Activated CD4-positive, alpha-beta T cell treated with anti-CD3 and anti-CD28 coated beads, Interleukin-2, amount 50 U/mL, for 48 hours (primary cell): ENCODE data around the gene ZXDC.

Experiments
- DNase-seq, 2 experiments: peaks; one replicate each; pipeline ENCODE4 v3.0.0-alpha.2; 2020

Gene ZXDC

DNA sequence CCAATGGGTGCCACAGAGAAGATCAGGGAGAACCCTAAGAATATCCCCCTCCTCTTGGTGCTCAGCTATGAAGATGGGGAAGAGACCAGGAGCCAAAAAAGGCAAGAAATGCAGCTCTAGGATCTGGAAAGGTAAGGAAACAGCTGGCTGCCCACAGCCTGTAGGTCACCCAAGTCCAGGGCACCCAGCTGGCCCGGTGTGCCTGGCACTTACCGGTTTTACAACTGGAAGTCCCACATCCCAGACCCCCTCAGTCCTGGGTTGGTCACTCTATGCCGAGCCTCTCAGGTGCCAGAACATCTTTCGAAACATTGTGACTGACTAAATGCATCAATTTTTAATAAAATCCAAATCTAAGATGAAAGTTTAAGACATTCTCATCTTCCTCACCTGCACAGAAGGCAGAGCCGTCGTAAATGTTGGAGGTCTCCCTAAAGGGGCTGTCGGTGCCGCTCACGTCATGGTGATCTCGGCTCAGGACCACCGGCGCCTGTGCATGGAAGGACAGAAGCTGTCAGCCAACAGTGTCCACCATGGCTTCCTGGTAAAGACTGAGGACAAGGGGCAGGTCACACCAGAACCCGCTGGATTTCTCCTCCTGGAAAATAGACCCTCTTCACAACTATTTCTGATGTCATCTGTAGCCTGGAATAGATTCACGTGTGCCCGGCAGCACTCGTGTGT is 13.3 kb upstream of the ZXDC start:
- DNase-seq: no peak

DNA sequence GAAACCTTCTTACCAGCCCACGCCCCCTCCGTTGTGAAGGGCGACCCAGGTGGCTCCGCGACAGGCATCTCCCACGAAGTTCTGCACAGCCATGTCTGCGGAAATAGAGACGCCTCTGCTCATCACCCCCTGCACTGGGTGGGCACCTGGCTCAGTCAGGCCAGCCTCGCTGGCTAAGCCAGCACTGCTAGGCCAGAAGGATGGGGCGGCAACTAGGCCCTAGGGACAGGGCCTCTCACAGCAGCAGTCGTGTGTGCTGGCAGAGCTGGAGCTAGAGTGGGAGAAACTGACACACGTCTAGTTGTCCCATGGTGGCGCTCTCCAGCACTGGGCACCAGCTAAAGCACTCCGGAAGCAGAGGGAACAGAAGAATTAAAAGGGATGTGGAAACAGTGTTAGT is 12.5 kb upstream of the ZXDC start:
- no peak for DNase-seq

DNA sequence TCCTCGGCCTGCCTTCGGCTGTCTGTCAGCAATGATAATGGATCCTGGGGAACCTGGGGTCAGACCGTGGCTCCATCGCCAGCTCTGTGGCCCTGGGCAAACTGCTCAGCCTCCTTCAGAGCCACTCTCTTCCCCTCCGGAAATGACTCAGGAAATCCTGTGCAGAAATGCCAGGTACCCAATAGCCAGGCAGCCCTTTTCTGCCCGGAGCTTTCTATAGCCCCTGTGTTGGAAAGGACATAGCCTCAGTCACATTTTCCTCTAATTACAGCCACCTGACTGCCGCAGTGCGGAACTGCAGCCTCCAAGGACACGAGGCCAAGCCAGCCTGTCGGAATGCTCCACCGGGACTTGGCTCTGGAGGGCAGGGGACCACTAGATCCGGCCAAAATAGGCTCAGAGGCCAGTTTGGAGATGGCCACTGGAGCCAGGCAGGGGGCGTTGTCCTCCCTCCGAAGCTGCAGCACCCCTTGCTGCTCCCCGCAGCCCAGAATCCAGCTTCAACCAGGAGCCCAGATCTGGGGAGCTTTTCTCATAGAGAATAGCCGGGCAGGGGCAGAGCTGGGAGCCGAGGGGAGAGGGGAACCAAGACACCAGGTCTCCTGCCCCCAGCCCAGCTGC is 11.6 kb upstream of the ZXDC start:
- peak in 1 of 2 experiments; percentile 17 for DNase-seq

DNA sequence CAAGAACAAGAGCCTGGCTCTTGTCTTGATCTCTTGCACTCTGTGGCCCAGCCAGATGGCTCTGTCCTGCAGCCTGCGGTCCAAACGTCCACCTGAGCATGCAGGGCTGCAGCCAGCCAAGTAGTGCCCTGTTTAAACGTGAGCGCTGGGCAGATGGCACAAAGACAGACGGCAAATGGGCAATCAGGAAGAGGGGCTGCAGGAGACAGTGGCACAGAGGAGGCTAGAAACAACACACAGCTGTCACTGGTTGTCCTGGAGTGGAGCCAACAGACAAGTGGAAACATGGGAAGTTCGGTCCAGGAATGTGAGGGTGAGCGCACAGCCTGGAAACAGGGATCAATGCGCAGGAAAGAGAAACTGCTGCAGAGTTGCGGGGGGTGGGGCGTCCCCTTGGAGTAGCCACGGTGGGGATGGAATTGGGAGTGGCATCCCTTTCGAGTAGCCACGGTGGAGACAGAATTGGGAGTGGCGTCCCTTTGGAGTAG is 10.7 kb upstream of the ZXDC start:
- no peak for DNase-seq

DNA sequence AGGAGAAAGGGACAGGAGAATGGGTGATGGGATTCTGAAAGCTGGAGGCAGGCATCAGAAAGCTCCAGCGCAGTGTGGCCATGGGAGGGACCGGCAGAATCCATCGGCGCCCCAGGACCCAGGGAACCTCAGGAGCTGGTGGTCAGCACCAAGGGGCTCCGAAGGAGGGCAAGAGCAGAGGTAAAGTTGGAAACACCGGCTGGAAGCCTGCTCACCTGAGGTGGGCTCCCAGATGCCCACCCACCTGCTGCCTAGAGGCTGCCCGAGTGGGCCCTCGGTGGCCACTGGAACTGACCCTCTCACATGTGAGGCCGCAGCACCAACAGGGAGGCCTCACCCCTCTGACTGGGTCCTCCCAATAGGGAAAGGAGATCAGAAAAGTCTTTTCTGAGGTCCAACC is 10.3 kb upstream of the ZXDC start:
- no peak for DNase-seq

DNA sequence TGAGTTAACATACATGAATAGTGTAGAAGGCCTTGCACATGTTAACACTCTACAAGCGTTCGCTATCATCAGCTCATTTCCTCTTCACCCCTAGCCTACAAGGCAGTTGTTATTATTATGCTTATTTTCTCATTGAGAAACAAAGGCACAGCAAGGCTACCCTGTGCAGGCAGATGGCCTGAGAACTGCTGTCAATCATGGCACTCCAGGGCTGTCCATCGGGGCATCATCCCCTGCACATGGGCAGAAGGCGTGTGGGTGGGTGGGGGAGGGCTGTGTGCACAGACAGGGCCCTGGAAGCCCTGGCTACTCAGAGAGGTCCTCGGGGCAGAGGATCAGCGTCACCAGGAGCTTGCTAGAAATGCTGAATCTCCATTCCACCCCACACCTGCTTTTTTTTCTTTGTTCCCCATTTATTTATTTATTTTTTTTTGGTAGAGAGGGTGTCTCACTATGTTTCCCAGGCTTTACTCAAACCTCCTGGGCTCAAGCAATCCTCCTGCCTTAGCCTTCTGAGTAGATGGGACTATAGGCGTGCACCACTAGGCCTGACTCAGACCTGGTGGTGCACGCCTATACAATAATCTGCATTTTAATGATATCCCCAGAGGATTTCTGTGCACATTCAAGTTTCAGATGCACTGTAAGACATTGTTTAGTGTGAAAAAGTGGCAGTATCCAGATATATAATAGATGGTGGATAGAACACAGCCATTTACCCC is 9.6 kb upstream of the ZXDC start:
- DNase-seq: no peak

DNA sequence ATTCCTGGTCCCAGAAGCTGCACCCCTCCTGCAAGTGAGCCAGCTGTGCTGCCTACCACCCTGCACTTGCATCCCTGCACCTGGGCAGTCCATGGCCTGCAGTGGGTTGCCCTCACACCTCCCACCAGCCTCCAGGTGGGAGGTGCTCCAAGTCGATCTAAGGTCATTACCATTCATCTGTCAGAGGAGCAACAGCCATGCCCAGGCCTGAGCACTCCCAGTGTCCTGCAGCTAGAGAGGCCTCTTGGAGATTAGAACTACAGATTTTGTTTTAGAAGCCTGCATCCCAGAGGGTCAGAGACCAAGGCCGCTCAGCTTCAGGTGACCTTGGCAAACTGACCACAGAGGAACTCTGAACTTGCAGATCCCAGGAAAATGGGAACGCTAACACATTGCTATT is 9.0 kb upstream of the ZXDC start:
- DNase-seq: no peak

DNA sequence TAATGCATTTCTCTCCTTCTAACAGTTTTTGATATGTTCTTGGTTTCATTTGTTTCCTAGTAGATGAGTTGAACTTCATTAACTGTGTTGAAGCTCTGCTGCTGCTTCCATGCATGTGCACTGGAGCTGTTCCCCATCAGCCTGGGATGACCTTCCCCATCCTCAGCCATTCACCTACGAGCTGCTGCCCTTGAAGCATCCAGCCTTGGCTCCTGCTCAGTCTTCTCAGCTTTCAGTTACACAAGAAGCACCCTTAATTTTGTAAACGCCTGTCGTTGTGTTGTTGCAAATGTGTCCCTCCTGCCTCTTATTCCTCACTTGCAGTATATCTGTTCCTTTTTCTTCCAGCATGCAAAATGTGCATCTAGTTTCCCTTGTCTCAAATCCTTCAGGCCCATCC is 8.5 kb upstream of the ZXDC start:
- no peak for DNase-seq

DNA sequence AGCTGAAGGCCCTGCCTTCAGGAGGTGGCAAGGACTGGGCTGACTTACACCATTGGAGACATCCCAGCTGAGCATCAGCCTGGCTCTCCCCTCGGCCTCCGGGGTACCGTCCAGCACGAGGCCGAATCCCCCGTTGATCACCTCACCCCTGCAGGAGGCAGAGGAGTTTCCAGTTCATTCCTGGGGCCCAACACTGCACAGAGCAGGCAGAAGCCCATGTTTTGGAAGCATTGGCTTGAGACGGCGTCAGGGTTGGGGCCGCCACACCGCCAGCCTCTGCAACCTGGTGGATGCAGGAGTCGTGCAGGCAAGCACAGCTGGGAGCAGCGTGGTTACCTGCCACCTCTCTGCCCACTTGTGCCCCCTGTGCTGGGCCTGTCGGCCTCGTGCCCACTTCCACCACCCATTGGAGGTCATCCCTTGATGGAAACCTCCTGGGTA is 7.7 kb upstream of the ZXDC start:
- DNase-seq: no peak

DNA sequence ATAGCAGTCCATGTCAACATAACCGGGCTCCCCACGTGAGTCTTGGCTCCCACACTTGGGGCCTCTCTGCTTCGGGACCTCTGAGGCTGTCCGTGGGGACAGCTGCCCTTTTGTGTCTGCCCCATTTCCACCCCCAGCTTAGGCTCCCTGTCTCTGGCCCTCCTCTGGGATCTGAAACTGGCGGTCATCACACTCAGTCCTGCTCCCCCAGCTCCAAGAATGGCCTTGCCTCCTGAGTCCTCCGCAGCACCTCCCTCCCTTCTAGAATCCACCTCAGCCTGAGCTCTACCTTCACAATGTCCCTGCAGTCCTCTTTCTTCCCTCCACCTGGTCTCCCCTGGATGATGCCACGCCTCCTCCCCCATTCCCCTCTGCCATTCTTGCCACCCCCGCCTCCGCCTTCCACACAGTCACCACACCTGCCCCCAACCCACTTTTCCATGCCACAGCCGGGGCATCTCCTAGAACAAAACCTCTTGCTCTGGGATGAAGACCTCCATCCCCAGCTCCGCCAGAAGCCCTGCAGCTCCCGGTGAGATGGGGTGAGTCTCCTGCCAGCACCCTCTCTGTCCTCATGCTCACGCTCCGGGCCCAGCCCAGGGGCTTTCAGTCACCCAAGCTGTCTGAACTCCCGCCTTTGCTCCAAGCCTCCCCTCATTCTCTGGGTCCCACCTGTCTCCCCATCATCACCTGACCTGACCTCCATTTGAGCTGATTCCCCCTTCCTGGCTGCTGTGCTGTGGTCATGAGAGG is 7.0 kb upstream of the ZXDC start:
- DNase-seq: no peak

DNA sequence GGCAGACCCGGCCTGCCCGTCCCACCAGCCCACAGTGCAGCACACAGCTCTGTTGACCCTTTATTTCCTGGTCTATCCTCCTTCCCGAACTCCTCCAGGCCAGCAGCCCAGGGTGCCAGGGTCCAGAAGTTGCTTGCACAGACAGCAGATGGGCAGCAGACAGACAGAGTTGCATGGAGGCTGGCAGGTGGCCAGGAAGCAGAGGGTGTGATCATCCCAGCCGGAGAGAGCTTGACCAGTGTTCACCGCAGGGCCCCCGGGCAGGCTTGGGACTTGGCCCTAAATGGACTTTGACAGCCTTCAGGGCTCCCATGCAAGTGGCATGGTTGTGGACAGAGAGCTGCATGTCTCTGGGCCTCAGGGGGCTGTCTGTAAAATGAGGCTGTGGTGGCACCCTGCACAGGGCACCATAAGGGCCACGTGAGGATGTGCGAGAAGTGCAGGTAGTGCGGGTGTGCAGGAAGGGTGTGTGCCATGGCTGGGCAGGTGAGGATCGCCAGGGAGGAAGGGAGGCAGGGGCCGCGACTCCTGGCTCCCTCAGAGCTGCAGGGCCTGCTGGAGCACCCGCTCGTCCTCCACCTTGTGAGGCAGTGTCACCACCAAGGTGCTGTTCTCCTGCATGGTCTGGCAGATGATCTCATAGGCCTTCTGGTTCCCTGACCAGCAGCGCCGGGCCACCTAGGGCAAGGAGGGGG is 6.3 kb upstream of the ZXDC start:
- DNase-seq: no peak

DNA sequence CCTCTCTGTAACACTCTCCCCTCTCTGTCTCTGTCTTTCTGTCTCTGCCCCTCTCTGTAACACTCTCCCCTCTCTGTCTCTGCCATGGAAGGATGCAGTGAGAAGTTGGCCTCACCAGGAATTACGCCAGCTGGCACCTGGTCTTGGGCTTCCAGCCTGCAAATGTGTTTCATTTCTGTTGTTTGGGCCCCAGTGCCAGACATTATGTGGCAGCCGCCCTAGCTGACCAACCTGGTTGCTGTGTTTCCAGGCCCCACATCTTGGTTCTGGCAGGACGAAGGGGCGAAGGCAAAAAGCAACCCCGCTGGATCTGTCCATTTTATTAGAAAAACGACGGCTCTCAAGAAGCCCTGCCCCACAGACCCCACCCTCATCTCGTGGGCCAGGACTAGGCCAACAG is 5.2 kb upstream of the ZXDC start:
- DNase-seq: no peak

DNA sequence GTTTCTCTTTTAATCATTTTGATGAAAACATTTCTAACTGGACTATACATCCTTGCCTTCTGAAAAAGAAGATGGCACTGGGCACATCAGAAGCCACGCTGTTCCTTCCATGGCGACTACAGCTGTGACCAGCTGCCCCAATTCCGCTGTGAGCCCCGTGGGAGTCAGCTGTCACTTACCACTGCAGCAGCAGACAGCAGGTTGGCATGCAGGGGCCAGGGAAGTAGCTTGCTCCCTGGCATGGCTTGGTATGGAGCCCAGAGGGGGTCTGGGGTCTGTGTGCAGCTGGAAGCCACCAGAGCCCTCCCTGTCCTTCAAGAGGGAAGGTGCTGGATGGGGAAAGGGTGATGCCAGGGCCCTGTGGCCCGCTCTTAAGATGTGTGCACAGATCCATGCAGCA is 4.5 kb upstream of the ZXDC start:
- no peak for DNase-seq

DNA sequence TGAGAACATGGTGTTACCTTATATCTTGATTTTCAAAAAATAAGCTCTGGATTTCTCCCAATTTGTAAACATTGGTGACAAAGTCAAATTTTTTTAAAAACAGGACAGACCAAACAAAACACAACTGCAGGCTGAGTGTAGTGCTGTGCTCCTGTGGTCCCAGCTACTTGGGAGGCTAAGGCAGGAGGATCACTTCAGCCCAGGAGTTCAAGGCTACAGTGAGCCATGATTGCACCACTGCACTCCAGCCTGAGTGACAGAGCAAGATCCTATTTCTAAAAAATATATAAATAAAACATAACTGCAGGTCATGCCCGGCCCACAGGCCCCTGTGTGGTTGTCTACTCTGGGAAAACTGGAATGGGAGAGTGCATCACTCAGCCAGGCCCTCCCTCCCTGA is 4.0 kb upstream of the ZXDC start:
- no peak for DNase-seq

DNA sequence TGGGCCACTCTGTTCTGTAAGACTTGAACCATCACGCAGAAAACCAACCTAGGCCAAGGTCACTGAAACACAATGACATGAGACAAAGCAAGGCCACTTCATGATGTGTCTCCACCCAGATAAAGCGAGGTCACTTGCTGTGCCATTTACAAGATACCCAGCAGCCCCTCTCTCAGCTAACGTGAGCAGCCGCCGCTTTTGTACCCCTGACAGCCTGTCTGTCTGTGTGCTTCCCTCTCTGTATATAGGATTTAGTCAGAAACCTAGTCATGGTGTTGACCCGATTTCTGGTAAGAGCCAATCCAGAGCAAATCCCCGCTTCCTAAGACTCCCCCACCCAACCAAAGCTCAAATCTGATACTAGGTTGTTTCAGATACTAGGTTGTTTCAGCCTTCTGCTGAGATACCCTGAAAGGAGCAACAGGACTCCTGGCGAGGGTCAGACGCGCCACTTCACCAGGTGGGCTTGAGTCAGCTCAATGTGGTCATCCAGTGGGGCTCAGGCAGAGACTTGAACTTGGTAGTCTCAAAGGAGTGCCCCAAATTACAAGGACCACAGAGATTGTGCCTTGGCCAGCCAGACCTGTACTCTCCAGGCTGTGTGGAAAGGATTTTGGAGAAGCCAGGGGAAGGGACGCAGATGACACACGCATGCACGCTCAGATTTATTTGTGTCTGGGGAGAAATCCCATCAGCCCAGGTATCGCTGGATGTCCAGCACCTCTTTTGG is 3.1 kb upstream of the ZXDC start:
- DNase-seq: no peak

DNA sequence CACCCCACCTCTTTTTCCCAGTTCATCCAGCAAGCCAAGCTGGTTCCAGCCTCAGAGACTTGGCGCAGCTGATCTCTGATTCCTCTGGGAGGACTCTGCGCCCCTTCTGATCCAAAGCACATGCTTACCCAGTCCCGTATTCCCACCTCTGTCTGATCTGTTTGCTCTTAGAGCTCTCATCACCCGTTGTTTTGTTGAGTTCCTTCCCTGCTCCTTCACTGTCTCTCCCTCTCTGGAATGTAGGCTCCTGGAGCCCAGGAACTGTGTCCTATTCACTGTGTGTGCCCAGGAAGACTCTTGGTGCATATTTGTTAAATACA is 1.3 kb upstream of the ZXDC start:
- no peak for DNase-seq

DNA sequence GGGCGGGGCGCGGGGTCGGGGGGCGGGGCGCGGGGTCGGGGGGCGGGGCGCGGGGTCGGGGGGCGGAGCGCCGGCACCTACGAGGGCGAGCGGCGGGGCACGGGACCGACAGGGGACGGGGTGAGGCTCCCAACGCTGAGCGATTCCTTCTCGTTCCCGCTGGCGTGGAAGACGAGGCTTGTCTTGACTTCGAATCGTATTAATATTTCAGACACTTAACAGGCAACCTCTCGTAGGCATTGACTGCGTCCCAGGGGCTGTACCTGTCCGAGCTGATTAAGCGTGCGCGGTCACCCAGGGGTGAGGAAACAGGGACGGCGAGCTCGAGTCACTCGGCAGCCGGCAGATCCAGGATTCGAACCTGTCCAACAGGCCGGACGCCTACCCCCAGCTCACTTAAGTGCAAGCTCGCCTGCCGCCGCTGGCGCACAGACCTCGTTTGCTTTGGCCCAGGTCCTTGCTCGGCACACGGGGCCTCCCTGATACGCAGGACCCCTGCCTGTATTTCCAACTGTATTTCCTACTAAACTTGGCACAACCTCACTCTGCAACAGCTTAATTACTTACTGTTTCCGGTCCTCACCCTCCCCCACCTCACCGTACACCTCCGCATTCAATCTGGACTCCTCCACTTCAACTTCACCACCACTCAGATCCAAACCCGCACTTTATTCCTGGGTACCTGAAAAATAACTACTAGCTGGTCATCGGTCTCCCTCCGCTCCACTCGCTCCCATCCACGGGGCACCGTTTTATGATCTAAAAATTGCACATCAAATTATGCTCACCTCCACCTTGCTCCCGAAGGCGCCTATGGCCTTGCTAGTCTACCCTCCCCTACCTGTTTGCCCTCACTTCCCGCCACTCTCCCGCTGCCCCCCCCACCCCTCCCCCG is 722 bp upstream of the ZXDC start:
- DNase-seq: peak; percentile 58 to 61

DNA sequence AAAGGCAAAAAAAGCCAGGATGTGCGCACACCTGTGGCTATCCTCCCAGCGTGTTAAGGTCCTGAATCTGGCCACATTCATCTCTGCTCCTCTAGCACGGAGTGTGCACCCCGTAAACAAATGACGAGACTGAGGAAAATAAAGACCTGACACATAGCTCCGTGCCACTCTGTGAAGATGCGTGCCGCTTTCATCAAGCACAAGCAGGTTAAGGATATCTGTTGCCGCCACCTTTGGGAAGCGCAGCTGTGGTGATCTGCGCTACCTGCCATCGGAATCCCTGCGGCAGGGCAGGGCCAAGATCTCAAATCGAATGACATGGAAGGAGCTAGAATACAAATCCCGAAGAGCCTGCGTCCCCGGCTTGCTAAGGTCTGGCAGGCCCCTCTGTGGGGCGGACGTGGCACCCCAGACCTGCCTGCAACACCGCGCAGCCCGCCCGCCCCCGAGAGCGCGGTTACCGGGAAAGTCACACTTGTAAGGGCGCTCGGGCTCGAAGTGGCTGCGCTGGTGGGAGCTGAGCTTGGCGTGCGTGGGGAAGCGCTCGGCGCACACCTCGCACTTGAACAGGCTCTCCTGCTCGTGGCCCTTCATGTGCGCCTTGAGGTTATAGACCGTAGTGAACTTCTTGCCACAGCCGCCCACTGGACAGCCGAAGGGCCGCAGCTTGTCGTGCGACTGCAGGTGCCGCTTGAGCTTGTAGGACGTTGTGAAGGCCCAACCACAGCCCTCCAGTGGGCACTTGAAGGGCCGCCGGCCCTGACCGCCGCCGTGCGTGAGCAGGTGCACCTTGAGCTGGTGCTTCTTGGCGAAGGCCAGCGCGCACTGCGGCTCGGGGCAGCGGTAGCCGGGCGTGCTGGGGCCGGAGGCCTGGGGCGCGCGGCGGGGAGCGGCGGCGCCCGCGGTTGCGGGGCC is 936 bp downstream of the ZXDC start:
- peak; percentile 36 to 49 for DNase-seq

DNA sequence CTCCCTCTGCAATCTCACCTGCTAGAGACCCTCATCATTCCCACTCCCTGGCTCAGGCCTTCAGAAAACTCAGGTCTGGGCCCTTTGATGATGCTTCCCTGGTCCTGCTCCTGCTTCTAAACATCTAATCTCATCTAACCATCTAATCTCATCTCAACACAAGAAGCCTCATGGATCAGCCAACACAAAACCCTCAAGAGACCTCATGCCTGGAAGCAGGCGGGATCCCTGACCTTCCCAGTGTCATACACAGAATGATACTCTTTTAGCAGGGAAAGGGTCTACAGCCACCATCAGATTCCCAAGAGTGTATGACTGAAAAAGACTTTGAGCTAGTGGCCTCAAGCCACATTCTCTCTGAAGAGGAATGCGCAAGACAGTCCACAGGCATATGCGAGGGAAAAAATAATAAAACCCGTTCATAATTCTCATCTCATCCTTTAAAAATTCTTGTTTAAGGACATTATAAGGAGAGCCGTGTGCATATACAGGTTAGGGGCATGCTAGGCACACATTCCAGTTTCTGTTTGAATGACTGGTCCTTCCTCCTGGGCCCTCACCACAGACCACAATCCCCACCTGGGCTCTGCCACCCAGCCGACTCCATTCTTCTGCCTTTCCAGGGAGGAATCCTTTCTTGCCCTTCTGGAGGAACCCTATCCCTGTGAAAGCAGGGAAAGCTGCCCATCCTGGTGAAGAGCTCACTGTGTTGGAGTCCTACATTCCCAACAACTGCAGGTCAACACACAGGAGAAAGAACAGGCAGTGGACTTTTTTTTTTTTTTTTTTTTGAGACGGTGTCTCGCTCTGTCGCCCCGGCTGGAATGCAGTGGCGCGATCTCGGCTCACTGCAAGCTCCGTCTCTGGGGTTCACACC is 2.2 kb downstream of the ZXDC start:
- DNase-seq: peak; percentile 8 to 20
